GM23248 (cell line): ENCODE data around the gene GABPB2.

Source experiments
- EZH2 ChIP-seq: fragments of 200-600 bp; sonication (generic); IDR thresholded peaks from 2 replicates; pipeline ENCODE4 v1.6.1; 2018; ENCODE audit warnings: antibody characterized with exemption, mild to moderate bottlenecking; ENCODE audit not compliant: insufficient read depth, poor library complexity, severe bottlenecking
- EZH2phosphoT487 ChIP-seq: fragments of 200-600 bp; sonication (generic); IDR thresholded peaks from 2 replicates; pipeline ENCODE4 v1.6.1; 2018; ENCODE audit warnings: antibody characterized with exemption, moderate library complexity, mild to moderate bottlenecking, low read depth; ENCODE audit not compliant: insufficient read depth

DNA sequence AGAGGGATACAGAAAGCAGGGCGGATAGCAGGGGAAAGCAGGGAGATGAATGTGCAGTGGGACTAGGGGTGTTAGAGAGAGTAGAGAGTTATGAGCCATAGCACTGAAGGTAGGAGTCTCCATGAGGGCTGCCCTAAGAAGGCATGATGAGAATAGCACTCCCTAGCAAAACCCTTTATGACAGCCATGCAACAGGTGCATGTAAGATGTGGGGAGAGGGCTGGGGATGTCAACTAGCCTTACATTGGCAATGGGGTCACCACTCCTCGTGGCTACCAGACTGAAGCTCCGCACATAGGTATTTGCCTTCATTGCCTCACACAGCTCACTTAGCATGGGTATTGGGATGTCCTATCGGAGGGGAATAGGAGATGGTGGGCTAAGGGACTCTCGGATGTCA is 100.6 kb downstream of the GABPB2 start:
- TF ChIP-seq EZH2: no peak
- TF ChIP-seq EZH2phosphoT487: no peak
